DND-41 (cell line): ENCODE measurements around the gene DLGAP1.

Source experiments
- CTCF ChIP-seq: IDR thresholded peaks from 2 replicates; pipeline ENCODE4 v1.5.1; 2012; ENCODE audit warnings: borderline replicate concordance, low read length, moderate library complexity, mild to moderate bottlenecking; ENCODE audit not compliant: poor library complexity, severe bottlenecking; ENCODE audit errors: extremely low read depth
- EZH2 ChIP-seq: IDR thresholded peaks from 3 replicates; pipeline ENCODE4 v1.6.1; 2012; ENCODE audit warnings: borderline replicate concordance, low read depth, mild to moderate bottlenecking, moderate library complexity, low read length, inconsistent platforms; ENCODE audit not compliant: severe bottlenecking

GRCh38 chr18:3458378-3458777, 996.7 kb downstream of the DLGAP1 start:
- TF ChIP-seq CTCF (no peak), EZH2 (no peak)
